IMR-90 (cell line): ENCODE data around the gene DUSP28. TPM values are rescaled to one million over a fixed set of nuclear protein-coding genes. Genes with fewer than 3 reads are reported as not detected.

Source experiments
- ATAC-seq: fragments of 200-7000 bp; cut with Tn5 transposase; 2 replicates; pipeline ENCODE4 v1.9.1; 2020; ENCODE audit warnings: low read depth, mild to moderate bottlenecking, moderate library complexity
- BruUV-seq: library from RNA; stranded (reverse); fragments of 400-500 nt; replicated peaks from 2 replicates; lab custom pipeline; 2021; lab: Mats Ljungman, UMichigan
- CTCF ChIA-PET: fragments of 300-600 bp; formaldehyde crosslinking; extraction: SDS; loops from one replicate; lab custom pipeline; 2021; ENCODE audit warnings: antibody characterized with exemption; lab: Yijun Ruan, JAX
- POLR2A ChIA-PET: fragments of 300-600 bp; sonication (Branson Sonifier 250); formaldehyde crosslinking; loops from one replicate; lab custom pipeline; 2022; ENCODE audit warnings: antibody characterized with exemption; ENCODE audit not compliant: unreplicated experiment; lab: Charles Lee
- DNase-seq: peaks from one replicate; pipeline ENCODE4 v3.0.0; 2013
- H2AFZ ChIP-seq: replicated peaks from 2 replicates; pipeline ENCODE3; 2013; ENCODE audit warnings: low read length, mild to moderate bottlenecking; ENCODE audit not compliant: poor library complexity
- H2AK5ac ChIP-seq: 2 replicates; pipeline ENCODE4 v1.6.1; 2013; ENCODE audit warnings: low read depth, low read length, inconsistent platforms
- H2AK9ac ChIP-seq: replicated peaks from 2 replicates; pipeline ENCODE3; 2013; ENCODE audit warnings: mild to moderate bottlenecking, low read depth, low read length, moderate library complexity; ENCODE audit not compliant: poor library complexity
- H2BK120ac ChIP-seq: 2 replicates; pipeline ENCODE4 v1.6.1; 2013; ENCODE audit warnings: low read depth, low read length, inconsistent platforms
- H2BK15ac ChIP-seq: 3 replicates; pipeline ENCODE4 v1.6.1; 2013; ENCODE audit warnings: low read depth, low read length, inconsistent platforms
- H2BK20ac ChIP-seq: 2 replicates; pipeline ENCODE4 v1.6.1; 2013; ENCODE audit warnings: low read depth, mild to moderate bottlenecking, inconsistent platforms, low read length, moderate library complexity
- H2BK5ac ChIP-seq: 2 replicates; pipeline ENCODE4 v1.6.1; 2013; ENCODE audit warnings: mild to moderate bottlenecking, low read depth, low read length, inconsistent platforms; ENCODE audit not compliant: poor library complexity, severe bottlenecking
- H3K14ac ChIP-seq: replicated peaks from 2 replicates; pipeline ENCODE4 v1.6.1; 2013; ENCODE audit warnings: low read depth, low read length, inconsistent platforms
- H3K18ac ChIP-seq: 2 replicates; pipeline ENCODE4 v1.6.1; 2013; ENCODE audit warnings: low read depth, low read length, control low read depth
- H3K23ac ChIP-seq: 2 replicates; pipeline ENCODE4 v1.6.1; 2013; ENCODE audit warnings: low read depth, low read length, inconsistent platforms
- H3K27ac ChIP-seq: 2 replicates; pipeline ENCODE4 v1.5.1; 2013; ENCODE audit warnings: mild to moderate bottlenecking, control low read depth, low read length; ENCODE audit not compliant: insufficient read depth
- H3K27me3 ChIP-seq: 2 replicates; pipeline ENCODE4 v1.6.1; 2013; ENCODE audit warnings: low read length; ENCODE audit not compliant: control insufficient read depth, insufficient read depth
- H3K36me3 ChIP-seq: 2 replicates; pipeline ENCODE4 v1.6.1; 2013; ENCODE audit warnings: low read length, mixed read lengths; ENCODE audit not compliant: control insufficient read depth, insufficient read depth
- H3K4ac ChIP-seq: 2 replicates; pipeline ENCODE4 v1.6.1; 2013; ENCODE audit warnings: low read depth, low read length, inconsistent platforms
- H3K4me1 ChIP-seq: 2 replicates; pipeline ENCODE4 v1.6.1; 2013; ENCODE audit warnings: low read length, mixed read lengths; ENCODE audit not compliant: control insufficient read depth, insufficient read depth
- H3K4me2 ChIP-seq: 2 replicates; pipeline ENCODE4 v1.6.1; 2013; ENCODE audit warnings: low read depth, mild to moderate bottlenecking, control low read depth, low read length, moderate library complexity
- H3K4me3 ChIP-seq: 2 replicates; pipeline ENCODE4 v1.5.1; 2013; ENCODE audit warnings: low read depth, mild to moderate bottlenecking, control low read depth, low read length, moderate library complexity; ENCODE audit not compliant: insufficient read depth
- H3K56ac ChIP-seq: 2 replicates; pipeline ENCODE4 v1.6.1; 2013; ENCODE audit warnings: low read length, inconsistent platforms; ENCODE audit not compliant: insufficient read depth; ENCODE audit errors: extremely low read depth
- H3K79me1 ChIP-seq, 2 experiments: 2 replicates each; pipeline ENCODE4 v1.6.1; 2013; ENCODE audit warnings: low read length in 2 of 2, inconsistent platforms in 1 of 2, low read depth in 1 of 2
- H3K9ac ChIP-seq: 2 replicates; pipeline ENCODE4 v1.6.1; 2013; ENCODE audit warnings: low read depth, low read length, control low read depth
- H3K9me1 ChIP-seq: 2 replicates; pipeline ENCODE4 v1.6.1; 2013; ENCODE audit warnings: low read length, inconsistent platforms; ENCODE audit not compliant: insufficient read depth
- H3K9me3 ChIP-seq: 2 replicates; pipeline ENCODE4 v1.6.1; 2013; ENCODE audit warnings: low read length; ENCODE audit not compliant: control insufficient read depth, insufficient read depth
- H4K20me1 ChIP-seq: 2 replicates; pipeline ENCODE4 v1.6.1; 2013; ENCODE audit warnings: low read length, inconsistent platforms; ENCODE audit not compliant: insufficient read depth
- H4K5ac ChIP-seq: 2 replicates; pipeline ENCODE4 v1.6.1; 2013; ENCODE audit warnings: mild to moderate bottlenecking, low read depth, low read length, control low read depth
- H4K8ac ChIP-seq, 2 experiments: 2 replicates each; pipeline ENCODE4 v1.6.1; 2013; ENCODE audit warnings: low read depth in 2 of 2, low read length in 2 of 2, control low read depth in 1 of 2, inconsistent platforms in 1 of 2
- H4K91ac ChIP-seq: 2 replicates; pipeline ENCODE4 v1.6.1; 2013; ENCODE audit warnings: low read depth, low read length, inconsistent platforms; ENCODE audit not compliant: insufficient read depth
- BHLHE40 ChIP-seq: fragments of 150-350 bp; IDR thresholded peaks from 2 replicates; pipeline ENCODE4 v1.6.1; 2016; ENCODE audit warnings: mild to moderate bottlenecking, low read depth, low read length
- CEBPB ChIP-seq: IDR thresholded peaks from 2 replicates; pipeline ENCODE4 v1.6.1; 2012; ENCODE audit warnings: low read depth, low read length, improper control_type of control experiment
- ELK1 ChIP-seq: fragments of 150-350 bp; IDR thresholded peaks from 2 replicates; pipeline ENCODE4 v1.6.1; 2016; ENCODE audit warnings: low read depth, mild to moderate bottlenecking, low read length, moderate library complexity, borderline replicate concordance
- MAFK ChIP-seq: IDR thresholded peaks from 2 replicates; pipeline ENCODE4 v1.6.1; 2012; ENCODE audit warnings: low read depth, low read length, improper control_type of control experiment
- MXI1 ChIP-seq: IDR thresholded peaks from 2 replicates; pipeline ENCODE4 v1.6.1; 2012; ENCODE audit warnings: low read depth, mild to moderate bottlenecking, low read length, moderate library complexity, borderline replicate concordance
- WGBS, 2 experiments: methylation state at CpG; one replicate each; pipeline versions ENCODE4 v1.1.5 to v1.1.7; 2013; ENCODE audit warnings: missing lambda C conversion rate in 2 of 2; ENCODE audit not compliant: insufficient read length in 1 of 2; ENCODE audit errors: extremely low coverage in 2 of 2; 5-methylcytosine and 5-hydroxymethylcytosine counted together
- dilution Hi-C: fragments of 300-500 bp; cut with HindIII; formaldehyde crosslinking; loops from one replicate; pipeline ENCODE4 v1.14.3; 2018; ENCODE audit warnings: low sequenced_read_pairs; ENCODE audit not compliant: unreplicated experiment
- in situ Hi-C: fragments of 300-500 bp; cut with MboI; formaldehyde crosslinking; loops from 3 replicates; pipeline ENCODE4 v1.14.3; 2019; ENCODE audit warnings: low sequenced_read_pairs, inconsistent platforms, mixed read lengths
- intact Hi-C: fragments of 100-400 bp; cut with micrococcal nuclease; formaldehyde crosslinking; loops from 2 replicates; pipeline ENCODE4 v1.10.0; 2022
- polyA plus RNA-seq, 3 experiments: library from polyadenylated mRNA; depleted of rRNA; stranded (reverse); fragments of >200 nt; gene quantifications; 2 replicates each; pipeline ENCODE4 v1.2.3, GENCODE V29; 2012; ENCODE audit warnings: low replicate concordance in 1 of 3
- total RNA-seq: library from RNA; depleted of rRNA; stranded (reverse); fragments of >200 nt; gene quantifications from 2 replicates; pipeline ENCODE4 v1.2.3, GENCODE V29; 2012
- TF ChIP-seq, protein P1 (sequence below): fragments of 150-350 bp; IDR thresholded peaks from 2 replicates; pipeline ENCODE4 v1.6.1; 2017; ENCODE audit warnings: mild to moderate bottlenecking, antibody characterized with exemption, low read length, low read depth

The DUSP28 gene
- total and polyA plus RNA-seq, 2 of the 4 experiments (the other 2 are of a cell fraction): 1.1 to 3.3 TPM

GRCh38 chr2:240555541-240556250 is 4.5 kb upstream of the DUSP28 start:
- in situ Hi-C loops (no loop called here), dilution Hi-C loops (no loop called here), intact Hi-C loops (no loop called here)
- no peak overlapping the region for H3K9ac ChIP-seq
- H4K91ac ChIP-seq: no peak overlapping the region
- no peak overlapping the region for H2AFZ ChIP-seq
- no TSS peak for BruUV-seq
- H2BK15ac ChIP-seq: no peak overlapping the region
- no peaks in the 10 kb centered on the region for H3K27me3 ChIP-seq
- no peak overlapping the region for H3K4me3 ChIP-seq
- WGBS, 2 experiments: 100% methylated on average over 5 of the region's 16 CpGs; no CpG with 5 or more reads in 1 of the 2 experiments
- ATAC-seq: no peak
- no peak overlapping the region for H3K18ac ChIP-seq
- no peak overlapping the region for H3K14ac ChIP-seq
- no peak overlapping the region for H2AK9ac ChIP-seq
- peaks cover 29 to 58% of the 10 kb centered on the region in 2 experiments for H3K79me1 ChIP-seq
- H2BK20ac ChIP-seq: no peak overlapping the region
- no peak for DNase-seq
- no peak overlapping the region for H3K4me2 ChIP-seq
- no peak overlapping the region for H3K4ac ChIP-seq
- H3K4me1 ChIP-seq: peaks cover 5% of the 10 kb centered on the region
- no peak overlapping the region for H4K8ac ChIP-seq
- TF ChIP-seq MXI1 (no peak), BHLHE40 (no peak), ELK1 (no peak), CEBPB (no peak), MAFK (no peak)
- TF ChIP-seq, protein P1, sequence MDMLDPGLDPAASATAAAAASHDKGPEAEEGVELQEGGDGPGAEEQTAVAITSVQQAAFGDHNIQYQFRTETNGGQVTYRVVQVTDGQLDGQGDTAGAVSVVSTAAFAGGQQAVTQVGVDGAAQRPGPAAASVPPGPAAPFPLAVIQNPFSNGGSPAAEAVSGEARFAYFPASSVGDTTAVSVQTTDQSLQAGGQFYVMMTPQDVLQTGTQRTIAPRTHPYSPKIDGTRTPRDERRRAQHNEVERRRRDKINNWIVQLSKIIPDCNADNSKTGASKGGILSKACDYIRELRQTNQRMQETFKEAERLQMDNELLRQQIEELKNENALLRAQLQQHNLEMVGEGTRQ: no peak
- no peak overlapping the region for H2BK5ac ChIP-seq
- H4K5ac ChIP-seq: no peak overlapping the region
- H3K23ac ChIP-seq: no peak overlapping the region
- ChIA-PET CTCF (no interaction called here), POLR2A (no interaction called here)
- peaks cover 26% of the 10 kb centered on the region for H3K9me1 ChIP-seq
- H3K36me3 ChIP-seq: peaks cover 12% of the 10 kb centered on the region
- H4K20me1 ChIP-seq: peaks cover 26% of the 10 kb centered on the region
- H3K27ac ChIP-seq: no peak overlapping the region
- no peak overlapping the region for H2BK120ac ChIP-seq
- no peak overlapping the region for H2AK5ac ChIP-seq
- no peak overlapping the region for H3K56ac ChIP-seq
- H3K9me3 ChIP-seq: no peaks in the 10 kb centered on the region
